ENCODE measurements around the gene YPEL2.

GRCh38 chr17:59425085-59425931, 93.9 kb downstream of the YPEL2 start:
- TF ChIP-seq, protein P1, sequence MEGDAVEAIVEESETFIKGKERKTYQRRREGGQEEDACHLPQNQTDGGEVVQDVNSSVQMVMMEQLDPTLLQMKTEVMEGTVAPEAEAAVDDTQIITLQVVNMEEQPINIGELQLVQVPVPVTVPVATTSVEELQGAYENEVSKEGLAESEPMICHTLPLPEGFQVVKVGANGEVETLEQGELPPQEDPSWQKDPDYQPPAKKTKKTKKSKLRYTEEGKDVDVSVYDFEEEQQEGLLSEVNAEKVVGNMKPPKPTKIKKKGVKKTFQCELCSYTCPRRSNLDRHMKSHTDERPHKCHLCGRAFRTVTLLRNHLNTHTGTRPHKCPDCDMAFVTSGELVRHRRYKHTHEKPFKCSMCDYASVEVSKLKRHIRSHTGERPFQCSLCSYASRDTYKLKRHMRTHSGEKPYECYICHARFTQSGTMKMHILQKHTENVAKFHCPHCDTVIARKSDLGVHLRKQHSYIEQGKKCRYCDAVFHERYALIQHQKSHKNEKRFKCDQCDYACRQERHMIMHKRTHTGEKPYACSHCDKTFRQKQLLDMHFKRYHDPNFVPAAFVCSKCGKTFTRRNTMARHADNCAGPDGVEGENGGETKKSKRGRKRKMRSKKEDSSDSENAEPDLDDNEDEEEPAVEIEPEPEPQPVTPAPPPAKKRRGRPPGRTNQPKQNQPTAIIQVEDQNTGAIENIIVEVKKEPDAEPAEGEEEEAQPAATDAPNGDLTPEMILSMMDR (IDR thresholded peaks at IDR 0.05; ENCODE audit: low read depth, low read length, poor library complexity, severe bottlenecking): no peak
- no peak for TF ChIP-seq EZH2phosphoT487 (IDR thresholded peaks at IDR 0.05; ENCODE audit: borderline replicate concordance, low read length)
